Prostate gland (tissue), 2 donors: ENCODE data around the gene ANKRD18B.
A peak's percentile ranks its signal among the peaks of the same experiment; 100 is the strongest.

Source experiments
- POLR2A ChIP-seq: fragments of 450-650 bp; IDR thresholded peaks from one replicate; pipeline ENCODE4 v1.6.1; 2016; ENCODE audit warnings: antibody characterized with exemption, mild to moderate bottlenecking
- POLR2AphosphoS5 ChIP-seq: sonication (generic); formaldehyde crosslinking; IDR thresholded peaks from one replicate; pipeline ENCODE4 v1.6.1; 2017; ENCODE audit warnings: antibody characterized with exemption
- TF ChIP-seq, protein P1 (sequence below), 4 experiments: fragments of 200-600 bp in 2 of 4; fragments of 450-650 bp in 2 of 4; sonication (generic) in 2 of 4; IDR thresholded peaks; 1 replicate in 3 of 4; 2 replicates in 1 of 4; pipeline ENCODE4 v1.5.1; 2016 to 2019; ENCODE audit warnings: antibody characterized with exemption in 4 of 4, mild to moderate bottlenecking in 2 of 4, moderate library complexity in 2 of 4

DNA sequence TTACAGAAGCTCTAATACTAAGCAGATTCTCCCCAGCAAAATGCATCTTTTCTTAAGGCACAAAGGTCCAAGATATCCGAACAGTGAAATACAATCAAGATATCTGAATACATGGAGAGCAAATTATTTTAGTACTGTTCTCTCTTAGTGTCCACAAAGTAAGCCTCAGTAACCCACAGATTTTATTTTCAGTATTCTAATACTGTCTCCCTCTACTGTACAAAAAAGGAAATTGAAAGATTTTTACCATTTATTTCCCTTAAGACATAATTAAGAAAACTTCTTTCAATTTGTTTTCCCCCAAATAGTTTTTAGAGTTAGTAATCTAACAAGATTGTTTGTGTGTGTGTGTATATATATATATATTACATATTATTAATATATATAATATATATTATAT is 25.7 kb upstream of the ANKRD18B start:
- TF ChIP-seq POLR2AphosphoS5 (no peak), POLR2A (no peak)
- TF ChIP-seq, protein P1, sequence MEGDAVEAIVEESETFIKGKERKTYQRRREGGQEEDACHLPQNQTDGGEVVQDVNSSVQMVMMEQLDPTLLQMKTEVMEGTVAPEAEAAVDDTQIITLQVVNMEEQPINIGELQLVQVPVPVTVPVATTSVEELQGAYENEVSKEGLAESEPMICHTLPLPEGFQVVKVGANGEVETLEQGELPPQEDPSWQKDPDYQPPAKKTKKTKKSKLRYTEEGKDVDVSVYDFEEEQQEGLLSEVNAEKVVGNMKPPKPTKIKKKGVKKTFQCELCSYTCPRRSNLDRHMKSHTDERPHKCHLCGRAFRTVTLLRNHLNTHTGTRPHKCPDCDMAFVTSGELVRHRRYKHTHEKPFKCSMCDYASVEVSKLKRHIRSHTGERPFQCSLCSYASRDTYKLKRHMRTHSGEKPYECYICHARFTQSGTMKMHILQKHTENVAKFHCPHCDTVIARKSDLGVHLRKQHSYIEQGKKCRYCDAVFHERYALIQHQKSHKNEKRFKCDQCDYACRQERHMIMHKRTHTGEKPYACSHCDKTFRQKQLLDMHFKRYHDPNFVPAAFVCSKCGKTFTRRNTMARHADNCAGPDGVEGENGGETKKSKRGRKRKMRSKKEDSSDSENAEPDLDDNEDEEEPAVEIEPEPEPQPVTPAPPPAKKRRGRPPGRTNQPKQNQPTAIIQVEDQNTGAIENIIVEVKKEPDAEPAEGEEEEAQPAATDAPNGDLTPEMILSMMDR (IDR thresholded peaks at IDR 0.05): peak in 1 of 4 experiments; percentile 12
